ENCODE results near the gene ARPC1B.

The ARPC1B gene

GRCh38 chr7:99387912-99388311, 13.4 kb downstream of the ARPC1B start:
- H3K4me3 ChIP-seq (ENCODE audit: low read length in 2 of 2), result no peak overlapping the region
- H3K4me1 ChIP-seq (ENCODE audit: control insufficient read depth in 2 of 2, insufficient read depth in 2 of 2, low read length in 2 of 2), result peaks cover 7 to 8% of the 10 kb centered on the region in 2 donors
- no peaks in the 10 kb centered on the region for H3K9me3 ChIP-seq (ENCODE audit: control insufficient read depth in 2 of 2, low read length in 2 of 2)
- H3K27ac ChIP-seq (ENCODE audit: low read depth in 2 of 2, low read length in 2 of 2), result no peak overlapping the region
- peaks cover 37 to 39% of the 10 kb centered on the region in 2 donors for H3K36me3 ChIP-seq (ENCODE audit: control insufficient read depth in 2 of 2, insufficient read depth in 2 of 2, low read length in 2 of 2)
- no peaks in the 10 kb centered on the region for H3K27me3 ChIP-seq (ENCODE audit: control insufficient read depth in 2 of 2, insufficient read depth in 2 of 2, low read length in 2 of 2)
- H3K9ac ChIP-seq (ENCODE audit: low read depth in 1 of 2, low read length in 2 of 2), result no peak overlapping the region

GRCh38 chr7:99389772-99390171, 15.2 kb downstream of the ARPC1B start:
- Histone ChIP-seq H3K36me3 (ENCODE audit: control insufficient read depth in 2 of 2, insufficient read depth in 2 of 2, low read length in 2 of 2) (peaks cover 42 to 43% of the 10 kb centered on the region in 2 donors), H3K27me3 (ENCODE audit: control insufficient read depth in 2 of 2, insufficient read depth in 2 of 2, low read length in 2 of 2) (no peaks in the 10 kb centered on the region)

GRCh38 chr7:99390941-99391602, 16.5 kb downstream of the ARPC1B start:
- Histone ChIP-seq H3K4me1 (ENCODE audit: control insufficient read depth in 2 of 2, insufficient read depth in 2 of 2, low read length in 2 of 2) (peaks cover 16 to 19% of the 10 kb centered on the region in 2 donors), H3K9ac (ENCODE audit: low read depth in 1 of 2, low read length in 2 of 2) (no peak overlapping the region), H3K4me3 (ENCODE audit: low read length in 2 of 2) (no peak overlapping the region), H3K9me3 (ENCODE audit: control insufficient read depth in 2 of 2, low read length in 2 of 2) (no peaks in the 10 kb centered on the region), H3K27me3 (ENCODE audit: control insufficient read depth in 2 of 2, insufficient read depth in 2 of 2, low read length in 2 of 2) (no peaks in the 10 kb centered on the region), H3K27ac (ENCODE audit: low read depth in 2 of 2, low read length in 2 of 2) (no peak overlapping the region), H3K36me3 (ENCODE audit: control insufficient read depth in 2 of 2, insufficient read depth in 2 of 2, low read length in 2 of 2) (peaks cover 48 to 56% of the 10 kb centered on the region in 2 donors)

More at GRCh38 chr7:99389772-99390171, 15.2 kb downstream of the ARPC1B start:
- Histone ChIP-seq H3K9me3 (ENCODE audit: control insufficient read depth in 2 of 2, low read length in 2 of 2) (no peaks in the 10 kb centered on the region), H3K9ac (ENCODE audit: low read depth in 1 of 2, low read length in 2 of 2) (no peak overlapping the region), H3K4me3 (ENCODE audit: low read length in 2 of 2) (no peak overlapping the region), H3K27ac (ENCODE audit: low read depth in 2 of 2, low read length in 2 of 2) (no peak overlapping the region), H3K4me1 (ENCODE audit: control insufficient read depth in 2 of 2, insufficient read depth in 2 of 2, low read length in 2 of 2) (peaks cover 16 to 19% of the 10 kb centered on the region in 2 donors)

- no peaks in the 10 kb centered on the region for H3K27me3 ChIP-seq (ENCODE audit: control insufficient read depth in 2 of 2, insufficient read depth in 2 of 2, low read length in 2 of 2)
- peak overlapping the region in 1 of 2 donors; percentile 74 for H3K4me3 ChIP-seq (ENCODE audit: low read length in 2 of 2)
- H3K9me3 ChIP-seq (ENCODE audit: control insufficient read depth in 2 of 2, low read length in 2 of 2), result no peaks in the 10 kb centered on the region
- H3K4me1 ChIP-seq (ENCODE audit: control insufficient read depth in 2 of 2, insufficient read depth in 2 of 2, low read length in 2 of 2), result peaks cover 16 to 19% of the 10 kb centered on the region in 2 donors
- H3K9ac ChIP-seq (ENCODE audit: low read depth in 1 of 2, low read length in 2 of 2), result peak overlapping the region in 1 of 2 donors; percentile 63
- peak overlapping the region in 1 of 2 donors; percentile 66 for H3K27ac ChIP-seq (ENCODE audit: low read depth in 2 of 2, low read length in 2 of 2)
- H3K36me3 ChIP-seq (ENCODE audit: control insufficient read depth in 2 of 2, insufficient read depth in 2 of 2, low read length in 2 of 2), result peaks cover 44 to 54% of the 10 kb centered on the region in 2 donors
These were observed 17.5 kb downstream of the ARPC1B start for GRCh38 chr7:99392046-99392445.

- peaks cover 16 to 19% of the 10 kb centered on the region in 2 donors for H3K4me1 ChIP-seq (ENCODE audit: control insufficient read depth in 2 of 2, insufficient read depth in 2 of 2, low read length in 2 of 2)
- no peaks in the 10 kb centered on the region for H3K27me3 ChIP-seq (ENCODE audit: control insufficient read depth in 2 of 2, insufficient read depth in 2 of 2, low read length in 2 of 2)
- H3K4me3 ChIP-seq (ENCODE audit: low read length in 2 of 2), result peak overlapping the region; percentile 74 to 76
- H3K9me3 ChIP-seq (ENCODE audit: control insufficient read depth in 2 of 2, low read length in 2 of 2), result no peaks in the 10 kb centered on the region
- peak overlapping the region; percentile 48 to 66 for H3K27ac ChIP-seq (ENCODE audit: low read depth in 2 of 2, low read length in 2 of 2)
- H3K9ac ChIP-seq (ENCODE audit: low read depth in 1 of 2, low read length in 2 of 2), result peak overlapping the region; percentile 47 to 63
- H3K36me3 ChIP-seq (ENCODE audit: control insufficient read depth in 2 of 2, insufficient read depth in 2 of 2, low read length in 2 of 2), result peaks cover 51 to 59% of the 10 kb centered on the region in 2 donors
These were observed 18.3 kb downstream of the ARPC1B start for GRCh38 chr7:99392659-99393354.

GRCh38 chr7:99393355-99394187, 19.0 kb downstream of the ARPC1B start:
- peak overlapping the region; percentile 48 to 66 for H3K27ac ChIP-seq (ENCODE audit: low read depth in 2 of 2, low read length in 2 of 2)
- H3K4me1 ChIP-seq (ENCODE audit: control insufficient read depth in 2 of 2, insufficient read depth in 2 of 2, low read length in 2 of 2), result peaks cover 16 to 19% of the 10 kb centered on the region in 2 donors
- H3K36me3 ChIP-seq (ENCODE audit: control insufficient read depth in 2 of 2, insufficient read depth in 2 of 2, low read length in 2 of 2), result peaks cover 50 to 59% of the 10 kb centered on the region in 2 donors
- peak overlapping the region; percentile 47 to 63 for H3K9ac ChIP-seq (ENCODE audit: low read depth in 1 of 2, low read length in 2 of 2)
- peak overlapping the region; percentile 74 to 76 for H3K4me3 ChIP-seq (ENCODE audit: low read length in 2 of 2)
- no peaks in the 10 kb centered on the region for H3K9me3 ChIP-seq (ENCODE audit: control insufficient read depth in 2 of 2, low read length in 2 of 2)
- H3K27me3 ChIP-seq (ENCODE audit: control insufficient read depth in 2 of 2, insufficient read depth in 2 of 2, low read length in 2 of 2), result no peaks in the 10 kb centered on the region

- Histone ChIP-seq H3K27ac (ENCODE audit: low read depth in 2 of 2, low read length in 2 of 2) (no peak overlapping the region), H3K36me3 (ENCODE audit: control insufficient read depth in 2 of 2, insufficient read depth in 2 of 2, low read length in 2 of 2) (peaks cover 55 to 65% of the 10 kb centered on the region in 2 donors), H3K9ac (ENCODE audit: low read depth in 1 of 2, low read length in 2 of 2) (no peak overlapping the region), H3K27me3 (ENCODE audit: control insufficient read depth in 2 of 2, insufficient read depth in 2 of 2, low read length in 2 of 2) (no peaks in the 10 kb centered on the region), H3K9me3 (ENCODE audit: control insufficient read depth in 2 of 2, low read length in 2 of 2) (no peaks in the 10 kb centered on the region), H3K4me3 (ENCODE audit: low read length in 2 of 2) (no peak overlapping the region), H3K4me1 (ENCODE audit: control insufficient read depth in 2 of 2, insufficient read depth in 2 of 2, low read length in 2 of 2) (peaks cover 16 to 19% of the 10 kb centered on the region in 2 donors)
These were observed 19.6 kb downstream of the ARPC1B start for GRCh38 chr7:99394188-99394502.

GRCh38 chr7:99395616-99396327, 21.2 kb downstream of the ARPC1B start:
- Histone ChIP-seq H3K9ac (ENCODE audit: low read depth in 1 of 2, low read length in 2 of 2) (no peak overlapping the region), H3K36me3 (ENCODE audit: control insufficient read depth in 2 of 2, insufficient read depth in 2 of 2, low read length in 2 of 2) (peaks cover 60 to 72% of the 10 kb centered on the region in 2 donors), H3K27me3 (ENCODE audit: control insufficient read depth in 2 of 2, insufficient read depth in 2 of 2, low read length in 2 of 2) (no peaks in the 10 kb centered on the region), H3K4me3 (ENCODE audit: low read length in 2 of 2) (no peak overlapping the region), H3K9me3 (ENCODE audit: control insufficient read depth in 2 of 2, low read length in 2 of 2) (no peaks in the 10 kb centered on the region), H3K4me1 (ENCODE audit: control insufficient read depth in 2 of 2, insufficient read depth in 2 of 2, low read length in 2 of 2) (peaks cover 16 to 19% of the 10 kb centered on the region in 2 donors), H3K27ac (ENCODE audit: low read depth in 2 of 2, low read length in 2 of 2) (no peak overlapping the region)

- Histone ChIP-seq H3K27ac (ENCODE audit: low read depth in 2 of 2, low read length in 2 of 2) (no peak overlapping the region), H3K36me3 (ENCODE audit: control insufficient read depth in 2 of 2, insufficient read depth in 2 of 2, low read length in 2 of 2) (peaks cover 57 to 71% of the 10 kb centered on the region in 2 donors), H3K27me3 (ENCODE audit: control insufficient read depth in 2 of 2, insufficient read depth in 2 of 2, low read length in 2 of 2) (no peaks in the 10 kb centered on the region), H3K4me1 (ENCODE audit: control insufficient read depth in 2 of 2, insufficient read depth in 2 of 2, low read length in 2 of 2) (peaks cover 16 to 19% of the 10 kb centered on the region in 2 donors), H3K4me3 (ENCODE audit: low read length in 2 of 2) (no peak overlapping the region), H3K9ac (ENCODE audit: low read depth in 1 of 2, low read length in 2 of 2) (no peak overlapping the region), H3K9me3 (ENCODE audit: control insufficient read depth in 2 of 2, low read length in 2 of 2) (no peaks in the 10 kb centered on the region)
These were observed 22.1 kb downstream of the ARPC1B start for GRCh38 chr7:99396418-99397296.
